ENCODE data around the gene CPNE4.
"Not testable (repeated sequence)": the region's sequence is repeated elsewhere in the genome, so short reads cannot be mapped to it uniquely, and the experiment has no call there.

Gene CPNE4

GRCh38 chr3:131896285-131896684, 138.5 kb downstream of the CPNE4 start:
- DNase-seq = no peak
- H3K27me3 ChIP-seq (ENCODE audit: insufficient read depth, low read depth, severe bottlenecking) = no peaks in the 10 kb centered on the region
- H3K27ac ChIP-seq = no peak overlapping the region
- no peaks in the 10 kb centered on the region for H3K9me3 ChIP-seq (ENCODE audit: severe bottlenecking)
- no peak overlapping the region for H3K4me3 ChIP-seq (ENCODE audit: low read depth, low read length)
- TF ChIP-seq, protein P1, sequence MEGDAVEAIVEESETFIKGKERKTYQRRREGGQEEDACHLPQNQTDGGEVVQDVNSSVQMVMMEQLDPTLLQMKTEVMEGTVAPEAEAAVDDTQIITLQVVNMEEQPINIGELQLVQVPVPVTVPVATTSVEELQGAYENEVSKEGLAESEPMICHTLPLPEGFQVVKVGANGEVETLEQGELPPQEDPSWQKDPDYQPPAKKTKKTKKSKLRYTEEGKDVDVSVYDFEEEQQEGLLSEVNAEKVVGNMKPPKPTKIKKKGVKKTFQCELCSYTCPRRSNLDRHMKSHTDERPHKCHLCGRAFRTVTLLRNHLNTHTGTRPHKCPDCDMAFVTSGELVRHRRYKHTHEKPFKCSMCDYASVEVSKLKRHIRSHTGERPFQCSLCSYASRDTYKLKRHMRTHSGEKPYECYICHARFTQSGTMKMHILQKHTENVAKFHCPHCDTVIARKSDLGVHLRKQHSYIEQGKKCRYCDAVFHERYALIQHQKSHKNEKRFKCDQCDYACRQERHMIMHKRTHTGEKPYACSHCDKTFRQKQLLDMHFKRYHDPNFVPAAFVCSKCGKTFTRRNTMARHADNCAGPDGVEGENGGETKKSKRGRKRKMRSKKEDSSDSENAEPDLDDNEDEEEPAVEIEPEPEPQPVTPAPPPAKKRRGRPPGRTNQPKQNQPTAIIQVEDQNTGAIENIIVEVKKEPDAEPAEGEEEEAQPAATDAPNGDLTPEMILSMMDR (IDR thresholded peaks at IDR 0.05; ENCODE audit: low read depth, low read length) = no peak
- no peaks in the 10 kb centered on the region for H3K36me3 ChIP-seq

DNA sequence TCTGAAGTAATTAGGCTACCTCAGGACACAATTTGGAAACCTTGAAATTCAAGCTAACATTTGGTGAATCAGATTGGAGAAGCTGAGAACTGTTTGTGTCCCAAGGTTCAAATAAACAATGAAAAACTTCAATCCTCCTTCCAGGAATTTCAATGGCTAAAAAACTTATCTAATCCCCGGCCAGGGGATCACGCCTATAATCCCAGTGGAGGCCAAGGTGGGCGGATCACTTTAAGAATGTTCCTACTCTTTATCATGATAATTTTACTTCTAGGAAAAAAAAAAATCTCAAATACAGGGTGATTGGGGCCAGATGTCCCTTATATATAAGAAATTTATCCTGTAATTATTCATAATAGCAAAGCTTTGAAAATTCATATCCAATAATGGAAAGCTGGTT, 139.0 kb downstream of the CPNE4 start:
- Histone ChIP-seq H3K9me3 (ENCODE audit: severe bottlenecking) (no peaks in the 10 kb centered on the region), H3K27me3 (ENCODE audit: insufficient read depth, low read depth, severe bottlenecking) (no peaks in the 10 kb centered on the region), H3K4me3 (ENCODE audit: low read depth, low read length) (no peak overlapping the region), H3K36me3 (no peaks in the 10 kb centered on the region), H3K27ac (no peak overlapping the region)
- TF ChIP-seq, protein P1 (IDR thresholded peaks at IDR 0.05; ENCODE audit: low read depth, low read length) = no peak
- no peak for DNase-seq

- Histone ChIP-seq H3K36me3 (no peaks in the 10 kb centered on the region), H3K9me3 (ENCODE audit: severe bottlenecking) (no peaks in the 10 kb centered on the region), H3K27ac (no peak overlapping the region), H3K27me3 (ENCODE audit: insufficient read depth, low read depth, severe bottlenecking) (no peaks in the 10 kb centered on the region), H3K4me3 (ENCODE audit: low read depth, low read length) (no peak overlapping the region)
- TF ChIP-seq, protein P1 (IDR thresholded peaks at IDR 0.05; ENCODE audit: low read depth, low read length) = no peak
- DNase-seq = no peak
These were observed 142.5 kb downstream of the CPNE4 start for GRCh38 chr3:131892331-131892730.

DNA sequence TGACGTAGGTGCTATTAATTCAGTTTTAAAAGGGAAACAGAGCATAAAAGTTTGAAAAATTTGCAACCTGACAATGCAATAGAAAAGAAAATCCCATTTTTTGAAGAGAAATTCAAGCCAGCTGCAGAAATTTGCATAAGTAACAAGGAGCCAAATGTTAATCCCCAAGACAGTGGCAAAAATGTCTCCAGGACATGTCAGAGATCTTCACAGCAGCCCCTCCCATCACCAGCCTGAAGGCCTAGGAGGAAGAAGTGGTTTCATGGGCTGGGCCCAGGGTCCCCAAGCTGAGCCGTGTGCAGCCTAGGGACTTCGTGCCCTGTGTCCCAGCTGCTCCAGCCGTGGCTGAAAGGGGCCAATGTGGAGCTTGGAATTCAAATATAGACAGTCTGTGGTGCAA, 148.9 kb downstream of the CPNE4 start:
- H3K36me3 ChIP-seq; H3K27ac ChIP-seq; H3K9me3 ChIP-seq (ENCODE audit: severe bottlenecking); DNase-seq; H3K4me3 ChIP-seq (ENCODE audit: low read depth, low read length); H3K27me3 ChIP-seq (ENCODE audit: insufficient read depth, low read depth, severe bottlenecking): not testable (repeated sequence)

- no peak overlapping the region for H3K27ac ChIP-seq
- H3K4me3 ChIP-seq (ENCODE audit: low read depth, low read length) = no peak overlapping the region
- TF ChIP-seq, protein P1 (IDR thresholded peaks at IDR 0.05; ENCODE audit: low read depth, low read length) = no peak
- no peaks in the 10 kb centered on the region for H3K36me3 ChIP-seq
- H3K9me3 ChIP-seq (ENCODE audit: severe bottlenecking) = no peaks in the 10 kb centered on the region
- no peak for DNase-seq
- H3K27me3 ChIP-seq (ENCODE audit: insufficient read depth, low read depth, severe bottlenecking) = no peaks in the 10 kb centered on the region
These were observed 151.0 kb downstream of the CPNE4 start for GRCh38 chr3:131883711-131884407.

DNA sequence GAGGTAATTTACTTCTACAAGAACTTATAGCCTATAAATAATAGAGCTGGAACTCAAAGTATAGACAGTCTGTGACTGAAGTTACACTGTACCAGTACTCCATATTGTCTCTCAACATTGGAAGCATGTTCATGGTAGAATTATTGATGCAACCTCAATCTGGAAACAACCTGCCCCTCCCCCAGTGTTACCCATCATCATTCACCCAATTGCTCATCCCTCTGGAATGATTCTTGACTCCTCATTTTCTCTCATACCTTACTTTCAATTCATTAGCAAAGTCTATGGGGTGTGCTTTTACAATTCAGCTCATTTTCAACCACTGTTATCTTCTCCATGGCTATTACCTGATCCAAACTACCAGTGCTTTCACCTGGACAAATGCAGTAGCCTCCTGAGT, 151.7 kb downstream of the CPNE4 start:
- H3K36me3 ChIP-seq = no peaks in the 10 kb centered on the region

More for the DNA sequence above, 151.7 kb downstream of the CPNE4 start:
- Histone ChIP-seq H3K4me3 (ENCODE audit: low read depth, low read length) (no peak overlapping the region), H3K27me3 (ENCODE audit: insufficient read depth, low read depth, severe bottlenecking) (no peaks in the 10 kb centered on the region), H3K27ac (no peak overlapping the region), H3K9me3 (ENCODE audit: severe bottlenecking) (no peaks in the 10 kb centered on the region)
- DNase-seq = no peak
- TF ChIP-seq, protein P1 (IDR thresholded peaks at IDR 0.05; ENCODE audit: low read depth, low read length) = no peak

Measured in WERI-Rb-1 (cell line).